GM21423 (cell line): ENCODE measurements around the gene BPIFA2.
"Not testable (repeated sequence)": the region's sequence is repeated elsewhere in the genome, so short reads cannot be mapped to it uniquely, and the experiment has no call there.

Experiments
- ATAC-seq: cut with Tn5 transposase; IDR thresholded peaks from one replicate; pipeline ENCODE4 v1.9.1; 2021; ENCODE audit warnings: mild to moderate bottlenecking, moderate library complexity; ENCODE audit not compliant: unreplicated experiment

BPIFA2 gene

DNA sequence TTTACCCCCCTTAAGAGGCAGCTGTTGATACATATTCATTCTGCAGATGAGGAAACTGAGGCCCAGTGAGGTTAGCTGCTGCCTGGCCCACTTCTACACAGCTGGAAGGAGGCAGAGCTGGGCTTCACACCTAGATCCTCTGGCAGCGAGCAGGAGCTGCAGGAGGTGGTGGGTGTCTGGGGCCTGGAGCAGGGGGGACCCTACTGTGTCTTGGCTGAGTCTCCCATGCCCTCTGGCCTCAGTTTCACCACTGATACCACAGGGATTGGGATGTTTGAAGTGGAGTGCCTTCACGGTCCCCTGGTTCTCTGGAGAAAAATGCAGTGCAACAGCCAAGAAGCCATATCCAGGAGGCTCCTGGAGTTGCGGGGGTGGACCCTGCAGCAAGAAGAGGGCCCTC is 8.2 kb upstream of the BPIFA2 start:
- no peak for ATAC-seq

GRCh38 chr20:33160681-33161080 is 7.3 kb upstream of the BPIFA2 start:
- no peak for ATAC-seq

GRCh38 chr20:33162313-33162712 is 5.6 kb upstream of the BPIFA2 start:
- ATAC-seq = no peak

DNA sequence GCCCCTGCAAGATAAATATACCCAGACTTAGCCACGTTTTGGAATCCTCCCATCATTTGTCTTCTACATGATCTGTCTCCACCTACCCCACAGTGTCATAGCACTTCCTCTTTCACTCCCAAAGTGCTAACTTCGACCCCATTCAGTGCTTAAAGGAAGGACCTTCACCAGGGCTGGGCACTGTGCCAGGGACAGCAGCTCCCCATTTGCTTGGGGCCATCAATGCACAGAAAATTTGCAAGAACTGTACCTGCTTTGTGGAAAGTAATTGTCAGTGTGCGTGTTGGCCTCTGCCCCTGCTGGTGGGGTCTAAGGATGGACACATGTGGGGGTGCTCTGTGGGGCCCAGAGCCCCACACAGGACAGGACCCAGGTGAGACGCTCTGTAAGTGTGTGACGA is 5.2 kb upstream of the BPIFA2 start:
- ATAC-seq = no peak

GRCh38 chr20:33163856-33164762 is 3.9 kb upstream of the BPIFA2 start:
- ATAC-seq = no peak

- ATAC-seq = no peak
Observed at GRCh38 chr20:33164763-33165095, 3.2 kb upstream of the BPIFA2 start.

- no peak for ATAC-seq
Observed at GRCh38 chr20:33165416-33166055, 2.4 kb upstream of the BPIFA2 start.

DNA sequence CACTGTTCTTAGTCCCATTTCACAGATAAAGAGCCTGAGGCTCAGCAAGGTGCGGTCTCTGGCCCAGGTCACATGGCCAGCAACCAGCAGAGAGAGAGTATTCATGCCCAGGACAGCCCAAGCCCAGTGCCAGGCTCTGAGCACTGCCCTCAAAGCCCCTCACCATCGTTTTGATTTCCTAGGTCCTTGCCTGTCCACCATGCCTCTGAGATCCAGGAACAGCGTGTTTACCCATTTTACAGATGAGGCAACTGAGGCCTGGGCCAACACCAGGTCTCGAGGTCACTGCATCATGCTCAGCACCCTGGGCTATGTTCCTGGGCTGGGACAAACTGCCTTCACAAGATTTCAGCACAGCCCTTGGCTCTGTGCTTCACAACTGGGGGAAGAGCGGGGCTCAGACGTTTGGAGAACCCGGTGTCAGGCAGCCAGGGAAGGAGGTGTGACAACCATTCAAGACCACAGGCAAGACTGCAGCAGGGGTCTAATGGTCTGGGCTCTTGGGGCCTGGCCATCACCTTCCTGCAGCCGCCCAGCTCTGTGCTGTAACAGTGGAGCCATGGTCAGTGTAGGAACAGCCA is 1.3 kb upstream of the BPIFA2 start:
- ATAC-seq = no peak

- ATAC-seq = no peak
Observed at GRCh38 chr20:33169176-33169794, 1.3 kb downstream of the BPIFA2 start.

GRCh38 chr20:33172781-33173180 is 4.8 kb downstream of the BPIFA2 start:
- ATAC-seq = no peak

DNA sequence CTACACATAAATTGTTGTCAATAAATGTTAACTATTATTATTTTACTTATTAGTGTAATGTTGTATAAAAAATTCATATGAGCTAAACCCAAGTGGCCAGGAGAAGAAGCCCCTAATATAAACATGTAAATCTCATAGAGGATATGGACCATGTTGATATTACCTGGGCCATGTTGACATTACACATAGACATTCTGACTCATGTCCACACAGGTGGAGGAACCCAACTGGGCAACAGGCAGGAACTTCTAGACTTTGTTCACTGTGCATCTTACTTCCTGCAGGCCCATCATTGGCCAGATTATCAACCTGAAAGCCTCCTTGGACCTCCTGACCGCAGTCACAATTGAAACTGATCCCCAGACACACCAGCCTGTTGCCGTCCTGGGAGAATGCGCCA is 7.2 kb downstream of the BPIFA2 start:
- ATAC-seq = no peak

DNA sequence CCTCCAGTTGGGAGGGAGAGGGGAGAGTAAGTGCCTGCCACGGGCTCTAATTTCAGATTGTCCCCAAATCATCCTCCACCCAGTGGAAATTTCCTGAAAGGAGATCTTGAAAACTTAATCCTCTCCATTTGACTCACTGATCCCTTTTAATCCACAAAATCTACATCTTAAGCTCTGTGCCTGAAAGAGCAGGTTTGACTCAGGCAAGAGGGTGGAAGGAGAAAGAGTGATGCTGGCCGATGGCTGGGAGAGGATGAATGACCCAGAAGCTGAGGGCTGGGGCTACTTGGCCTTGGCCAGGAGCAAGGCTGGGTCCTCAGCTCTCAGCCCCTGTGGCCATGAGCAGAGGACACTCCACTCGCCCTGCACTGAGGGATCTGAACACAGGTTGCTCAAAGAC is 8.1 kb downstream of the BPIFA2 start:
- no peak for ATAC-seq

DNA sequence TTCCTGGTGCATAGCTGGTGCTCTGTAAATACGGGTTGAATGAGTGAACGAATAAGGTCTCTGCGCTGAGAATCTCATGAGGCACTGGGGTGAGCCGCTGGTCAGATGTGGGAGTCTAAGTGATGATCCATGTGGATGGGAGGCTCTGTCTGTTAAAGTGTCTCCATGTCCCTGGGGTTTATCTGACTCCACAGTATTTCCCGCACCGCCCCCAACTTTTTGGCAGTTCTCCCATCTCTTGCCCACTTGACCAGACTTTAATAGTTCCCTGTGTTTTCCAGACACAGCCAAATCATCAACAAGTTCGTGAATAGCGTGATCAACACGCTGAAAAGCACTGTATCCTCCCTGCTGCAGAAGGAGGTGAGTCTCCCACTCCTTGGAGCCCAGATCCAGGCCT is 9.9 kb downstream of the BPIFA2 start:
- ATAC-seq = no peak

DNA sequence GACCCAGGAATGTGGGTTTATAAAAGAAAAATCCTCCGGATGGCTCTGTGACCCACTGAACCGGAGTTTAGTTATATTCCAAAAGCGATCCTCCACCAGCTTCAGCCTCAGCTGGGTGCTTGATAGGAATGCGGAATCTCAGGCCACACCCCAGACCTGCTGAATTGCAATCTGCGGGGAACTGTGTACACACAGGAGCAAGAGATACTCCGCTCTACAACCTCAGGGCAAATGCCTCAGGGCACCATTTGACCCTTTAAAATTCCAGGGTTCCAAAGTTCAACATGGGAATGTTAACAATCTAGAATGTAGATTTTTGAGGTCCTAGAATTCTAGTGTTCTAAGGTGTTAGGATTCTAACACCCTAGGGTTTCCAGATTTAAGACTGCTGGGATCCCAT is 10.8 kb downstream of the BPIFA2 start:
- ATAC-seq = no peak

- ATAC-seq = no peak
Observed at GRCh38 chr20:33180169-33180568, 12.2 kb downstream of the BPIFA2 start.

GRCh38 chr20:33181482-33182093 is 13.6 kb downstream of the BPIFA2 start:
- no peak for ATAC-seq

DNA sequence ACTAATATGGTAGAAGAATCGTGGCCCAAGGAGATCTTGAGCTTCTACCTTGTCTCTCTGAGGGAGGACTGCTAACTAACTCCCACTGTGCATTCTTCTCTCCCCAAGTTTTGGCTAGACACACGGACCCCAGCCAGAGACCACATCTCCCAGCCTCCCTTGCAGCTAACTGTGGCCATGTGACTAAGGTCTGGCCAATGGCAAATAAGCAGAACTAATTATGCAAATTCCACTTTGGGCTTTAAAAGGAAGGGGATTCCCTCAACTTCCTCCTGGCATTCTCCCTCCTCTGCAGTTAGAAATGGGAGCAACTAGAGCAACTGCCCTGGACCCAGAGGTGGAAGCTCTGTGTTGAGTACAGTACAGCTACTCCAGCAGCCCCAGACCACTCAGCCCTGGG is 15.4 kb downstream of the BPIFA2 start:
- no peak for ATAC-seq

- ATAC-seq = not testable (repeated sequence)
Observed at GRCh38 chr20:33185031-33185590, 17.2 kb downstream of the BPIFA2 start.

GRCh38 chr20:33187491-33187890 is 19.5 kb downstream of the BPIFA2 start:
- ATAC-seq = no peak

- ATAC-seq = no peak
Observed at GRCh38 chr20:33188421-33188820, 20.5 kb downstream of the BPIFA2 start.

GRCh38 chr20:33191484-33191883 is 23.5 kb downstream of the BPIFA2 start:
- no peak for ATAC-seq
